Endothelial cell of umbilical vein (primary cell): ENCODE results near the gene RNF111.

Experiments used
- CTCF ChIP-seq, 2 donors: IDR thresholded peaks; 1 replicate in 1 of 2; 2 replicates in 1 of 2; pipeline ENCODE4 v1.5.1; 2011; ENCODE audit warnings: low read length in 2 of 2, mild to moderate bottlenecking in 2 of 2, moderate library complexity in 2 of 2, control low read depth in 1 of 2, inconsistent platforms in 1 of 2, low read depth in 1 of 2; ENCODE audit not compliant: insufficient read depth in 1 of 2; ENCODE audit errors: extremely low read depth in 1 of 2
- EZH2 ChIP-seq: IDR thresholded peaks from 2 replicates; pipeline ENCODE4 v1.6.1; 2012; ENCODE audit warnings: borderline replicate concordance, low read depth, mild to moderate bottlenecking, moderate library complexity, low read length, inconsistent platforms; ENCODE audit not compliant: severe bottlenecking
- MAX ChIP-seq: IDR thresholded peaks from 2 replicates; pipeline ENCODE4 v1.6.1; 2011; ENCODE audit not compliant: insufficient read depth, insufficient read length
- POLR2A ChIP-seq: IDR thresholded peaks from 2 replicates; pipeline ENCODE4 v1.6.1; 2012; ENCODE audit warnings: low read depth, mild to moderate bottlenecking, control low read depth, low read length

GRCh38 chr15:58966698-58967097 lies 20.8 kb upstream of the RNF111 start:
- no peak for TF ChIP-seq CTCF (IDR thresholded peaks at IDR 0.05; ENCODE audit: extremely low read depth in 1 of 2, insufficient read depth in 1 of 2, low read depth in 1 of 2, low read length in 2 of 2)
- TF ChIP-seq EZH2 = no peak
- no peak for TF ChIP-seq POLR2A
- TF ChIP-seq MAX = no peak
